DND-41 (cell line): Measurements from ENCODE around the gene MYADM.

Source experiments
- ATAC-seq: fragments of 200-7000 bp; cut with Tn5 transposase; 3 replicates; pipeline ENCODE4 v1.9.1; 2021; ENCODE audit warnings: low read depth; ENCODE audit not compliant: insufficient read depth
- DNase-seq: peaks from one replicate; pipeline ENCODE4 v3.0.0-alpha.2; 2020
- H2AFZ ChIP-seq: 2 replicates; pipeline ENCODE4 v1.6.0; 2012; ENCODE audit warnings: low read depth, low read length
- H3K27ac ChIP-seq: 2 replicates; pipeline ENCODE4 v1.5.1; 2012; ENCODE audit warnings: low read length, inconsistent platforms
- H3K27me3 ChIP-seq: fragments of 200-600 bp; sonication (generic); 2 replicates; pipeline ENCODE4 v1.6.0; 2012; ENCODE audit warnings: low read length, mild to moderate bottlenecking, inconsistent platforms; ENCODE audit not compliant: insufficient read depth, poor library complexity
- H3K36me3 ChIP-seq: 2 replicates; pipeline ENCODE4 v1.5.1; 2012; ENCODE audit warnings: low read length, inconsistent platforms; ENCODE audit not compliant: insufficient read depth
- H3K4me1 ChIP-seq: 2 replicates; pipeline ENCODE4 v1.5.1; 2012; ENCODE audit warnings: mild to moderate bottlenecking, low read length; ENCODE audit not compliant: insufficient read depth
- H3K4me2 ChIP-seq: 2 replicates; pipeline ENCODE4 v1.6.0; 2012; ENCODE audit warnings: mild to moderate bottlenecking, moderate library complexity, low read length, inconsistent platforms; ENCODE audit not compliant: insufficient read depth
- H3K4me3 ChIP-seq, 2 experiments: fragments of 200-600 bp in 1 of 2; shearing (Covaris generic) in 1 of 2; 2 replicates each; pipeline ENCODE4 v1.5.1; 2012 to 2016; ENCODE audit warnings: inconsistent platforms in 2 of 2, low read length in 2 of 2, mild to moderate bottlenecking in 2 of 2, low read depth in 1 of 2, moderate library complexity in 1 of 2
- H3K79me2 ChIP-seq: 2 replicates; pipeline ENCODE4 v1.6.0; 2012; ENCODE audit warnings: low read length, inconsistent platforms; ENCODE audit not compliant: insufficient read depth
- H3K9ac ChIP-seq: 2 replicates; pipeline ENCODE4 v1.6.0; 2012; ENCODE audit warnings: low read depth, mild to moderate bottlenecking, inconsistent platforms, low read length, moderate library complexity
- H3K9me3 ChIP-seq: 2 replicates; pipeline ENCODE4 v1.5.1; 2012; ENCODE audit warnings: low read length, moderate library complexity, mild to moderate bottlenecking, inconsistent platforms; ENCODE audit not compliant: insufficient read depth, severe bottlenecking
- H4K20me1 ChIP-seq: 2 replicates; pipeline ENCODE4 v1.6.0; 2012; ENCODE audit warnings: low read length; ENCODE audit not compliant: insufficient read depth
- EZH2 ChIP-seq: IDR thresholded peaks from 3 replicates; pipeline ENCODE4 v1.6.1; 2012; ENCODE audit warnings: borderline replicate concordance, low read depth, mild to moderate bottlenecking, moderate library complexity, low read length, inconsistent platforms; ENCODE audit not compliant: severe bottlenecking
- TF ChIP-seq, protein P1 (sequence below): IDR thresholded peaks from 2 replicates; pipeline ENCODE4 v1.5.1; 2012; ENCODE audit warnings: borderline replicate concordance, low read length, moderate library complexity, mild to moderate bottlenecking; ENCODE audit not compliant: poor library complexity, severe bottlenecking; ENCODE audit errors: extremely low read depth

The MYADM gene

DNA sequence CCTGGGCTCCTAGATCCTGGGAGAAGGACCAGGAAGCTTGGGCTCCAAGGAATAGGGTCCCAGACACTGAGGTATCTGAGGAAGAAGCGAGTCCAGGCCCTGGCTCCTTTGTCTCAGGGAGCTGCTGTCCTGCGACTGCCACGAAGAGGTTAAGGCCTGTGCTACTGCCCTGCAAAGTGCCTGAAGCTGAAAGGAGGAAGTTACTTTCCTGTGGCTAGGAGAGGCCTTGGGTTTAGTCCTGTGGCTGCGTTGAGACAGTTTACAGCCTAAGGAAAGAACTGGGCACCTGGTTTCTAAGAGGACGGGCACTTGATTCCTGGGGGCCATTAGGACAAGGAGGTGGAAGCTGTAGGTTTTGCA is 2.8 kb downstream of the MYADM start:
- Histone ChIP-seq H3K9ac (no peak overlapping the region), H3K79me2 (no peaks in the 10 kb centered on the region), H3K4me2 (no peak overlapping the region), H2AFZ (no peak overlapping the region), H3K36me3 (no peaks in the 10 kb centered on the region), H3K4me1 (no peaks in the 10 kb centered on the region), H4K20me1 (no peaks in the 10 kb centered on the region; the same call in 1 of the 2 replicates), H3K9me3 (no peaks in the 10 kb centered on the region), H3K4me3 (no peak overlapping the region), H3K27me3 (no peaks in the 10 kb centered on the region), H3K27ac (no peak overlapping the region)
- no peak for ATAC-seq
- TF ChIP-seq EZH2 = no peak
- TF ChIP-seq, protein P1, sequence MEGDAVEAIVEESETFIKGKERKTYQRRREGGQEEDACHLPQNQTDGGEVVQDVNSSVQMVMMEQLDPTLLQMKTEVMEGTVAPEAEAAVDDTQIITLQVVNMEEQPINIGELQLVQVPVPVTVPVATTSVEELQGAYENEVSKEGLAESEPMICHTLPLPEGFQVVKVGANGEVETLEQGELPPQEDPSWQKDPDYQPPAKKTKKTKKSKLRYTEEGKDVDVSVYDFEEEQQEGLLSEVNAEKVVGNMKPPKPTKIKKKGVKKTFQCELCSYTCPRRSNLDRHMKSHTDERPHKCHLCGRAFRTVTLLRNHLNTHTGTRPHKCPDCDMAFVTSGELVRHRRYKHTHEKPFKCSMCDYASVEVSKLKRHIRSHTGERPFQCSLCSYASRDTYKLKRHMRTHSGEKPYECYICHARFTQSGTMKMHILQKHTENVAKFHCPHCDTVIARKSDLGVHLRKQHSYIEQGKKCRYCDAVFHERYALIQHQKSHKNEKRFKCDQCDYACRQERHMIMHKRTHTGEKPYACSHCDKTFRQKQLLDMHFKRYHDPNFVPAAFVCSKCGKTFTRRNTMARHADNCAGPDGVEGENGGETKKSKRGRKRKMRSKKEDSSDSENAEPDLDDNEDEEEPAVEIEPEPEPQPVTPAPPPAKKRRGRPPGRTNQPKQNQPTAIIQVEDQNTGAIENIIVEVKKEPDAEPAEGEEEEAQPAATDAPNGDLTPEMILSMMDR = no peak
- no peak for DNase-seq

DNA sequence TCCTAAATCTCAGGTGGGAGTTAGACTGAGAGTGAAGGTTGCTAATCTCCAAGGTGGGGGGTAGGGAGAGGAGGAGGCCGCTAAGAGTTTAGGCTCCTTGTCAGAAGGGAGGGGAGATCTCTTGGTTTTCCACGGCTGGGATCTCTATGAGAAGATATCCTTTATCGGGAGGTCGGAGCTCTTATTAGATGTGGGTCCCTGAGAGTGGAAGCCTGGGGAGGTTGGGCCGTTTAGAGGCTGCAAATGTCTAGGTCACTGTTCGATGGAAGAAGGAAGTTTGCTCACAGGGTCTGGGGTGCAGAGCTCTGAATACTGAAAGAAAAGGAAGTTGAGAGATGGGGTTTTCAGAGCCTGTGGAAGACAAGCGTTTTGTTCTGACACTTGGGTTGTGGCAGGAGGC is 3.8 kb downstream of the MYADM start:
- TF ChIP-seq, protein P1 = no peak
- no peak for TF ChIP-seq EZH2
- DNase-seq (no peak), ATAC-seq (no peak)
- Histone ChIP-seq H3K27ac (no peak overlapping the region), H3K27me3 (no peaks in the 10 kb centered on the region), H3K36me3 (no peaks in the 10 kb centered on the region), H3K4me3 (no peak overlapping the region), H3K79me2 (no peaks in the 10 kb centered on the region), H4K20me1 (no peaks in the 10 kb centered on the region; the same call in 1 of the 2 replicates), H3K4me1 (no peaks in the 10 kb centered on the region), H3K9me3 (no peaks in the 10 kb centered on the region), H3K9ac (no peak overlapping the region), H2AFZ (no peak overlapping the region), H3K4me2 (no peak overlapping the region)

DNA sequence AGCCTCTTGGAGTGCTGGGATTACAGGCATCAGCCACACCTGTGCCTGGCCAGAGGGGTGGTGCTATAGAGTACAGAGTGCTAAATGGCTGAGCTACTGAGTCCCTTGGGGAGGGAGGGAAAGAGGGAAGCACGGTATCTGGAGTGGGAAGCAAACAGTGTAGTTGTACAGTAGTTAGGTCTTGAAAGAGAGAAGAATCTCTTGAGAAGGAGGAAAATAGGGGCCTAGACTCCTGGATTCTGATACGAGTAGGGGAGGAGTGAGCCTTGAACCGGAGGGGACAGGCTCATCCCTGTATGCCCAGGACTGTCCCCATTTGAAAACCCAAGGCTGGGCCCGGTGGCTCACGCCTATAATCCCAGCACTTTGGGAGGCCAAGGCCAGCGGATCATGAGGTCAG is 5.1 kb downstream of the MYADM start:
- no peak overlapping the region for H3K4me3 ChIP-seq
- H2AFZ ChIP-seq = no peak overlapping the region
- H3K27ac ChIP-seq = no peak overlapping the region
- H3K4me2 ChIP-seq = no peak overlapping the region
- H4K20me1 ChIP-seq = no peaks in the 10 kb centered on the region; the same call in 1 of the 2 replicates
- ATAC-seq (no peak), DNase-seq (no peak)
- no peak overlapping the region for H3K9ac ChIP-seq
- no peaks in the 10 kb centered on the region for H3K27me3 ChIP-seq
- no peaks in the 10 kb centered on the region for H3K79me2 ChIP-seq
- H3K36me3 ChIP-seq = no peaks in the 10 kb centered on the region
- H3K4me1 ChIP-seq = no peaks in the 10 kb centered on the region
- TF ChIP-seq, protein P1 = no peak
- TF ChIP-seq EZH2 = no peak
- H3K9me3 ChIP-seq = no peaks in the 10 kb centered on the region
